ENCODE data around the gene NCOA1.

The NCOA1 gene

GRCh38 chr2:24618144-24618543, 127.1 kb downstream of the NCOA1 start:
- DNase-seq (ENCODE audit: insufficient read length, low spot score) (no peak), FAIRE-seq (no peak)
- TF ChIP-seq CTCF (IDR thresholded peaks at IDR 0.05; ENCODE audit: insufficient read depth, missing control alignments) = no peak

- DNase-seq (ENCODE audit: insufficient read length, low spot score) (no peak), FAIRE-seq (no peak)
- no peak for TF ChIP-seq CTCF (IDR thresholded peaks at IDR 0.05; ENCODE audit: insufficient read depth, missing control alignments)
These were observed 127.6 kb downstream of the NCOA1 start for GRCh38 chr2:24618680-24619079.

- no peak for TF ChIP-seq CTCF (IDR thresholded peaks at IDR 0.05; ENCODE audit: insufficient read depth, missing control alignments)
- DNase-seq (ENCODE audit: insufficient read length, low spot score) = no peak
- no peak for FAIRE-seq
These were observed 129.9 kb downstream of the NCOA1 start for GRCh38 chr2:24620936-24621335.

GRCh38 chr2:24621779-24622538, 130.9 kb downstream of the NCOA1 start:
- TF ChIP-seq CTCF (IDR thresholded peaks at IDR 0.05; ENCODE audit: insufficient read depth, missing control alignments) = no peak
- no peak for FAIRE-seq
- no peak for DNase-seq (ENCODE audit: insufficient read length, low spot score)

GRCh38 chr2:24623535-24623934, 132.5 kb downstream of the NCOA1 start:
- no peak for FAIRE-seq
- TF ChIP-seq CTCF (IDR thresholded peaks at IDR 0.05; ENCODE audit: insufficient read depth, missing control alignments) = no peak

GRCh38 chr2:24625728-24626127, 134.7 kb downstream of the NCOA1 start:
- DNase-seq (ENCODE audit: insufficient read length, low spot score) = no peak
- FAIRE-seq = no peak
- no peak for TF ChIP-seq CTCF (IDR thresholded peaks at IDR 0.05; ENCODE audit: insufficient read depth, missing control alignments)

More at GRCh38 chr2:24623535-24623934, 132.5 kb downstream of the NCOA1 start:
- DNase-seq (ENCODE audit: insufficient read length, low spot score) = no peak

GRCh38 chr2:24626131-24626530, 135.1 kb downstream of the NCOA1 start:
- no peak for TF ChIP-seq CTCF (IDR thresholded peaks at IDR 0.05; ENCODE audit: insufficient read depth, missing control alignments)
- FAIRE-seq (no peak), DNase-seq (ENCODE audit: insufficient read length, low spot score) (no peak)

Measured in D721Med (cell line).